HEK293 (cell line): ENCODE measurements around the gene DCX.

Source experiments
- CTCF ChIA-PET: fragments of 350-600 bp; formaldehyde crosslinking; extraction: SDS; loops from one replicate; lab custom pipeline; 2021; ENCODE audit warnings: antibody characterized with exemption; lab: Yijun Ruan, JAX
- POLR2A ChIA-PET: fragments of 300-600 bp; formaldehyde crosslinking; extraction: SDS; loops from one replicate; lab custom pipeline; 2020; ENCODE audit warnings: antibody characterized with exemption, inconsistent platforms; lab: Yijun Ruan, JAX
- H3K27ac ChIP-seq: fragments of 200-500 bp; sonication (Bioruptor generic); 2 replicates; pipeline ENCODE4 v1.5.1; 2014; ENCODE audit warnings: low read depth, low read length, control low read depth, inconsistent platforms; ENCODE audit errors: extremely low read depth
- H3K36me3 ChIP-seq, 2 experiments: fragments of 200-500 bp in 1 of 2; sonication (Bioruptor generic) in 1 of 2; 1 replicate in 1 of 2; 2 replicates in 1 of 2; pipeline ENCODE4 v1.5.1; 2014 to 2017; ENCODE audit warnings: inconsistent platforms in 2 of 2, low read length in 2 of 2; ENCODE audit not compliant: control insufficient read depth in 2 of 2, insufficient read depth in 1 of 2
- H3K4me1 ChIP-seq: fragments of 200-500 bp; sonication (Bioruptor generic); 2 replicates; pipeline ENCODE4 v1.5.1; 2014; ENCODE audit warnings: mild to moderate bottlenecking, low read length, inconsistent platforms; ENCODE audit not compliant: control insufficient read depth, insufficient read depth
- H3K4me3 ChIP-seq: 2 replicates; pipeline ENCODE4 v1.5.1; 2011; ENCODE audit warnings: low read depth, mild to moderate bottlenecking, control low read depth, low read length, moderate library complexity
- H3K9me3 ChIP-seq: fragments of 200-500 bp; sonication (Bioruptor generic); 2 replicates; pipeline ENCODE4 v1.5.1; 2014; ENCODE audit warnings: low read depth, low read length, inconsistent platforms; ENCODE audit not compliant: control insufficient read depth, insufficient read depth
- GLI2 ChIP-seq: fragments of 450-650 bp; formaldehyde crosslinking; IDR thresholded peaks from 2 replicates; pipeline ENCODE4; 2017; ENCODE audit warnings: missing biosample characterization, missing genetic modification characterization, low read depth, borderline replicate concordance
- GLI4 ChIP-seq: fragments of 450-650 bp; formaldehyde crosslinking; IDR thresholded peaks from 2 replicates; pipeline ENCODE4 v1.5.1; 2016; ENCODE audit warnings: missing biosample characterization, missing genetic modification characterization
- HOXD13 ChIP-seq: sonication (generic); formaldehyde crosslinking; IDR thresholded peaks from 2 replicates; pipeline ENCODE4 v1.8.0; 2022; ENCODE audit warnings: missing genetic modification reagents, borderline replicate concordance
- TCF7L2 ChIP-seq: IDR thresholded peaks from 2 replicates; pipeline ENCODE4 v1.6.1; 2011; ENCODE audit warnings: low read depth, mild to moderate bottlenecking, inconsistent platforms, low read length, moderate library complexity, borderline replicate concordance
- YY1 ChIP-seq: fragments of 450-650 bp; formaldehyde crosslinking; IDR thresholded peaks from 2 replicates; pipeline ENCODE4 v1.5.1; 2018; ENCODE audit warnings: missing biosample characterization, missing genetic modification characterization
- ZBTB7A ChIP-seq: fragments of 450-650 bp; formaldehyde crosslinking; IDR thresholded peaks from 2 replicates; pipeline ENCODE4 v1.5.1; 2016; ENCODE audit warnings: low read depth, missing biosample characterization, missing genetic modification characterization
- ZNF146 ChIP-seq: fragments of 450-650 bp; formaldehyde crosslinking; IDR thresholded peaks from 2 replicates; pipeline ENCODE4 v1.5.1; 2016; ENCODE audit warnings: missing biosample characterization, missing genetic modification characterization
- ZNF214 ChIP-seq: fragments of 450-650 bp; formaldehyde crosslinking; IDR thresholded peaks from 2 replicates; pipeline ENCODE4 v1.5.1; 2017; ENCODE audit warnings: missing biosample characterization, mild to moderate bottlenecking, missing genetic modification characterization, borderline replicate concordance
- ZNF426 ChIP-seq: fragments of 450-650 bp; formaldehyde crosslinking; IDR thresholded peaks from 2 replicates; pipeline ENCODE4 v1.5.1; 2017; ENCODE audit warnings: missing biosample characterization, missing genetic modification characterization, mild to moderate bottlenecking, inconsistent platforms, moderate library complexity
- ZNF558 ChIP-seq: fragments of 450-650 bp; formaldehyde crosslinking; IDR thresholded peaks from 2 replicates; pipeline ENCODE4 v1.5.1; 2016; ENCODE audit warnings: missing biosample characterization, missing genetic modification characterization
- ZNF670 ChIP-seq: fragments of 450-650 bp; formaldehyde crosslinking; IDR thresholded peaks from 2 replicates; pipeline ENCODE4 v1.5.1; 2016; ENCODE audit warnings: missing biosample characterization, missing genetic modification characterization, low read depth
- ZNF76 ChIP-seq: fragments of 450-650 bp; formaldehyde crosslinking; IDR thresholded peaks from 2 replicates; pipeline ENCODE4; 2016; ENCODE audit warnings: low read depth, missing biosample characterization, missing genetic modification characterization, borderline replicate concordance
- ZNF776 ChIP-seq: fragments of 450-650 bp; formaldehyde crosslinking; IDR thresholded peaks from 2 replicates; pipeline ENCODE4 v1.5.0; 2017; ENCODE audit warnings: missing biosample characterization, missing genetic modification characterization, borderline replicate concordance
- ZNF777 ChIP-seq: fragments of 450-650 bp; formaldehyde crosslinking; IDR thresholded peaks from 2 replicates; pipeline ENCODE4 v1.5.1; 2017; ENCODE audit warnings: missing biosample characterization, missing genetic modification characterization, borderline replicate concordance
- ZNF837 ChIP-seq: fragments of 450-650 bp; formaldehyde crosslinking; IDR thresholded peaks from 2 replicates; pipeline ENCODE4 v1.5.1; 2016; ENCODE audit warnings: missing biosample characterization, missing genetic modification characterization
- TF ChIP-seq, protein P1 (sequence below): fragments of 450-650 bp; formaldehyde crosslinking; IDR thresholded peaks from 2 replicates; pipeline ENCODE4 v1.5.1; 2016; ENCODE audit warnings: missing biosample characterization, missing genetic modification characterization
- TF ChIP-seq, protein P2 (sequence below): fragments of 450-650 bp; formaldehyde crosslinking; optimal IDR thresholded peaks from 2 replicates; pipeline ENCODE3; 2016; ENCODE audit warnings: missing biosample characterization, mild to moderate bottlenecking, missing genetic modification characterization
- TF ChIP-seq, protein P3 (sequence below): fragments of 450-650 bp; formaldehyde crosslinking; IDR thresholded peaks from 2 replicates; pipeline ENCODE4 v1.5.1; 2016; ENCODE audit warnings: missing biosample characterization, missing genetic modification characterization
- TF ChIP-seq, protein P4 (sequence below): fragments of 450-650 bp; formaldehyde crosslinking; IDR thresholded peaks from 2 replicates; pipeline ENCODE4 v1.5.1; 2016; ENCODE audit warnings: missing biosample characterization, missing genetic modification characterization
- TF ChIP-seq, protein P5 (sequence below): fragments of 450-650 bp; formaldehyde crosslinking; IDR thresholded peaks from 2 replicates; pipeline ENCODE4; 2016; ENCODE audit warnings: missing biosample characterization, missing genetic modification characterization

DCX gene

DNA sequence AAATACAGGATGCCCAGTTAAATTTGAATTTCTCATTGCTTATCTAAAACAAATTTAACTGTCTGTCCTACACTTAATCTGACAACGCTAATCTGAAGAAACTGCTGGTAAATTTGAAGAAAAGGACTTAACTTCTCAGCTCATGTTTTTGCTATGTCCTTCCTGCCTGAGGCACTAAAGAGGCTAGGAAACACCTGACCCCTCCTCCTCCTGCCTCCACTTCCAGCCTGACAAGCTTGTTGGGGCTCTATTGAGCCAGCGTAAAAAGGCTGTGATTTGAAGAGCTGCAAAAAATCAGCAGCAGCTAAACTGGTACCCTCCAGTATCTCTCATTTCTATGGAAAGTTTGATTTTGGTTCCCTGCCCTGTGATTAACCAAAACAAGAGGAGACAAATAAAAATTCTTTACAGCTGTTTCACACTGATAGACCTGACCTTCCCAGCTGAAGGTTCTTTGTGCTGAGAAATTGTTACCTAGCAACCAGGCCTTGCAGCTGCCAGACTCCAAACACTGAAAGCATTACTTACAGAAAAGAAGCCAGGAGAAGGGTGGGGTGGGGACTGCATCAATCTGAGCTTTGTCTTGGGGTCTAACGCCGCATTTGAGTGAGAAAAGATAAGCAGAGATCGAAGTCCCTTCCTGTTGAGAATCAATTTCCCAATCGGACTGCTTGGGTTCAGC is 35.0 kb downstream of the DCX start (continued):
- TF ChIP-seq ZNF670 (tag by site-specific recombination) (no peak), ZNF777 (tag by site-specific recombination) (no peak), ZNF837 (no peak)
- TF ChIP-seq, all 188 proteins: peak for 0

DNA sequence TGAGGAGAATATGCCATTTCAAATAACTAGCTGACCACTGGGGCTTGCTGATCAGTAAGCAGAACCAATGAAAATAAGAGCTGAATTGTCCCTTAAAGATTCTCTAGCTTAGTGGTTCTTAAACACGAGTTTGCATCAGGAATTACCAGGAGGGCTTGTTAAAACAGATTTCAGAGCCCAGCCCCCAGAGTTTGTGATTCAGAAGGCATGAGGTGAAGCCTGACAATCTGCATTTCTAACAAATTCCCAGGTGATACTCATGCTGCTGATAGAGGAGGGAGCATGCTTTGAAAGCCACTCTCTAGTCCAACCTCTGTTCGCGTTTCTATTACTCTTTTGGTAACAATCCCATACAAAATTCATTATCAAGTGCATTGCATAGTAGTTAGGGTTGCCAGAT is 35.5 kb downstream of the DCX start:
- no peak overlapping the region for H3K4me3 ChIP-seq
- ChIA-PET POLR2A (no interaction called here), CTCF (no interaction called here)
- H3K27ac ChIP-seq: no peak overlapping the region
- no peaks in the 10 kb centered on the region for H3K36me3 ChIP-seq
- no peaks in the 10 kb centered on the region for H3K9me3 ChIP-seq
- no peaks in the 10 kb centered on the region for H3K4me1 ChIP-seq
- TF ChIP-seq HOXD13 (CRISPR knock-in tag): no peak
- TF ChIP-seq ZBTB7A (tag by site-specific recombination): no peak
- TF ChIP-seq ZNF776 (tag by site-specific recombination): no peak
- TF ChIP-seq YY1: no peak
- TF ChIP-seq GLI2: no peak
- TF ChIP-seq ZNF558 (tag by site-specific recombination): no peak

DNA sequence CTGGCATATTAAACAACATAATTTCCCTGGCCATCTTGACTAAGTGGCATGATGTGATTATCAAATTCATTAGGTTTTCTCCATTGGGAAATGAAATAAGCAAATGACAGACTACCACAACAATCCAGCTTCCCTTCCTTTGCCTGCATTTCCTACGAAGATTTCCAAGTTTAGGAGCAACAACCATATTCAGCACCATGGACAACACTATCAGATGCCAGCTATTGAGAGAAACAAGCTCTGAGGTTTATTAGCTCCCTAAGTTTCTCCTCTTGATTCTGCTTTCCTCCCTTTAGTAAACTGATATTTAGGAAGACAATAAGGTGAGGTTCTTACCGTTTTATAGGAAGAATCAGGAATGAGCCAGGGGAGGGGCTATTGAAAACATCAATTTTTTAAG is 36.2 kb downstream of the DCX start:
- no peaks in the 10 kb centered on the region for H3K9me3 ChIP-seq
- no peak overlapping the region for H3K27ac ChIP-seq
- TF ChIP-seq, protein P1, sequence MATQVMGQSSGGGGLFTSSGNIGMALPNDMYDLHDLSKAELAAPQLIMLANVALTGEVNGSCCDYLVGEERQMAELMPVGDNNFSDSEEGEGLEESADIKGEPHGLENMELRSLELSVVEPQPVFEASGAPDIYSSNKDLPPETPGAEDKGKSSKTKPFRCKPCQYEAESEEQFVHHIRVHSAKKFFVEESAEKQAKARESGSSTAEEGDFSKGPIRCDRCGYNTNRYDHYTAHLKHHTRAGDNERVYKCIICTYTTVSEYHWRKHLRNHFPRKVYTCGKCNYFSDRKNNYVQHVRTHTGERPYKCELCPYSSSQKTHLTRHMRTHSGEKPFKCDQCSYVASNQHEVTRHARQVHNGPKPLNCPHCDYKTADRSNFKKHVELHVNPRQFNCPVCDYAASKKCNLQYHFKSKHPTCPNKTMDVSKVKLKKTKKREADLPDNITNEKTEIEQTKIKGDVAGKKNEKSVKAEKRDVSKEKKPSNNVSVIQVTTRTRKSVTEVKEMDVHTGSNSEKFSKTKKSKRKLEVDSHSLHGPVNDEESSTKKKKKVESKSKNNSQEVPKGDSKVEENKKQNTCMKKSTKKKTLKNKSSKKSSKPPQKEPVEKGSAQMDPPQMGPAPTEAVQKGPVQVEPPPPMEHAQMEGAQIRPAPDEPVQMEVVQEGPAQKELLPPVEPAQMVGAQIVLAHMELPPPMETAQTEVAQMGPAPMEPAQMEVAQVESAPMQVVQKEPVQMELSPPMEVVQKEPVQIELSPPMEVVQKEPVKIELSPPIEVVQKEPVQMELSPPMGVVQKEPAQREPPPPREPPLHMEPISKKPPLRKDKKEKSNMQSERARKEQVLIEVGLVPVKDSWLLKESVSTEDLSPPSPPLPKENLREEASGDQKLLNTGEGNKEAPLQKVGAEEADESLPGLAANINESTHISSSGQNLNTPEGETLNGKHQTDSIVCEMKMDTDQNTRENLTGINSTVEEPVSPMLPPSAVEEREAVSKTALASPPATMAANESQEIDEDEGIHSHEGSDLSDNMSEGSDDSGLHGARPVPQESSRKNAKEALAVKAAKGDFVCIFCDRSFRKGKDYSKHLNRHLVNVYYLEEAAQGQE (tag by site-specific recombination): peak; percentile 92
- TF ChIP-seq TCF7L2: no peak
- CTCF ChIA-PET: interaction anchor here (0.6 kb wide), 1 partner anchor 72 kb away, joined by 3 read pairs; no protein-coding TSS in a partner anchor
- no peaks in the 10 kb centered on the region for H3K36me3 ChIP-seq
- no peaks in the 10 kb centered on the region for H3K4me1 ChIP-seq
- no peak overlapping the region for H3K4me3 ChIP-seq
- POLR2A ChIA-PET: no interaction called here

DNA sequence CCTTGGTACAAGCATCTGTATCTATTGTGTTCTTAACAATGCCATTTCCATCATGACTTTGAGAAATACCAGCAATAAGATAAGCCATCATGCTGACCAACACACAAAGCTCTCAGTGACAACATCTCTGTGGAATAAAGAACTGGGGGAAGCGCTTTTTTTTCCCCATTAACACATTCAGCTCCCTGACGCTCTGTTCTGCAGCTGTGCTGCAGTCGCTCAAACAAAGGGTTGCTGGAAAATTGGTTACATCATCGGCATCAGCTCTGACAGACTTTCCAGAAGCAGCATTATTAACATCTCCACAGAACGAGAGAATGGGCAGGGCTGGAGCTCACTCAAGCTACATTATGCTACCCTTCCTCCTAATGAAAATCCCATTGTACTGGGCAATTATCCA is 39.9 kb downstream of the DCX start:
- Histone ChIP-seq H3K9me3 (no peaks in the 10 kb centered on the region), H3K4me1 (no peaks in the 10 kb centered on the region), H3K36me3 (no peaks in the 10 kb centered on the region), H3K4me3 (no peak overlapping the region), H3K27ac (no peak overlapping the region)
- ChIA-PET CTCF (no interaction called here), POLR2A (no interaction called here)
- TF ChIP-seq, protein P2, sequence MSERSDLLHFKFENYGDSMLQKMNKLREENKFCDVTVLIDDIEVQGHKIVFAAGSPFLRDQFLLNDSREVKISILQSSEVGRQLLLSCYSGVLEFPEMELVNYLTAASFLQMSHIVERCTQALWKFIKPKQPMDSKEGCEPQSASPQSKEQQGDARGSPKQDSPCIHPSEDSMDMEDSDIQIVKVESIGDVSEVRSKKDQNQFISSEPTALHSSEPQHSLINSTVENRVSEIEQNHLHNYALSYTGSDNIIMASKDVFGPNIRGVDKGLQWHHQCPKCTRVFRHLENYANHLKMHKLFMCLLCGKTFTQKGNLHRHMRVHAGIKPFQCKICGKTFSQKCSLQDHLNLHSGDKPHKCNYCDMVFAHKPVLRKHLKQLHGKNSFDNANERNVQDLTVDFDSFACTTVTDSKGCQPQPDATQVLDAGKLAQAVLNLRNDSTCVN (tag by site-specific recombination): no peak
- TF ChIP-seq ZNF777 (tag by site-specific recombination) (no peak), ZNF146 (tag by site-specific recombination) (no peak), ZNF426 (tag by site-specific recombination) (no peak), ZNF214 (tag by site-specific recombination) (no peak), GLI4 (no peak), ZNF76 (tag by site-specific recombination) (no peak)
- TF ChIP-seq, protein P3, sequence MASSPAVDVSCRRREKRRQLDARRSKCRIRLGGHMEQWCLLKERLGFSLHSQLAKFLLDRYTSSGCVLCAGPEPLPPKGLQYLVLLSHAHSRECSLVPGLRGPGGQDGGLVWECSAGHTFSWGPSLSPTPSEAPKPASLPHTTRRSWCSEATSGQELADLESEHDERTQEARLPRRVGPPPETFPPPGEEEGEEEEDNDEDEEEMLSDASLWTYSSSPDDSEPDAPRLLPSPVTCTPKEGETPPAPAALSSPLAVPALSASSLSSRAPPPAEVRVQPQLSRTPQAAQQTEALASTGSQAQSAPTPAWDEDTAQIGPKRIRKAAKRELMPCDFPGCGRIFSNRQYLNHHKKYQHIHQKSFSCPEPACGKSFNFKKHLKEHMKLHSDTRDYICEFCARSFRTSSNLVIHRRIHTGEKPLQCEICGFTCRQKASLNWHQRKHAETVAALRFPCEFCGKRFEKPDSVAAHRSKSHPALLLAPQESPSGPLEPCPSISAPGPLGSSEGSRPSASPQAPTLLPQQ (tag by site-specific recombination): no peak
- TF ChIP-seq, protein P4, sequence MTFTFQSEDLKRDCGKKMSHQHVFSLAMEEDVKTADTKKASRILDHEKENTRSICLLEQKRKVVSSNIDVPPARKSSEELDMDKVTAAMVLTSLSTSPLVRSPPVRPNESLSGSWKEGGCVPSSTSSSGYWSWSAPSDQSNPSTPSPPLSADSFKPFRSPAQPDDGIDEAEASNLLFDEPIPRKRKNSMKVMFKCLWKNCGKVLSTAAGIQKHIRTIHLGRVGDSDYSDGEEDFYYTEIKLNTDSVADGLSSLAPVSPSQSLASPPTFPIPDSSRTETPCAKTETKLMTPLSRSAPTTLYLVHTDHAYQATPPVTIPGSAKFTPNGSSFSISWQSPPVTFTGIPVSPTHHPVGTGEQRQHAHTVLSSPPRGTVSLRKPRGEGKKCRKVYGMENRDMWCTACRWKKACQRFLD (tag by site-specific recombination): no peak
- TF ChIP-seq, protein P5, sequence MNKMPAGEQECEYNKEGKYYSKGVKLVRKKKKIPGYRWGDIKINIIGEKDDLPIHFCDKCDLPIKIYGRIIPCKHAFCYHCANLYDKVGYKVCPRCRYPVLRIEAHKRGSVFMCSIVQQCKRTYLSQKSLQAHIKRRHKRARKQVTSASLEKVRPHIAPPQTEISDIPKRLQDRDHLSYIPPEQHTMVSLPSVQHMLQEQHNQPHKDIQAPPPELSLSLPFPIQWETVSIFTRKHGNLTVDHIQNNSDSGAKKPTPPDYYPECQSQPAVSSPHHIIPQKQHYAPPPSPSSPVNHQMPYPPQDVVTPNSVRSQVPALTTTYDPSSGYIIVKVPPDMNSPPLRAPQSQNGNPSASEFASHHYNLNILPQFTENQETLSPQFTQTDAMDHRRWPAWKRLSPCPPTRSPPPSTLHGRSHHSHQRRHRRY (tag by site-specific recombination): no peak
